Caco-2 (cell line): ENCODE results near the gene CIC. TPM values are rescaled to one million over a fixed set of nuclear protein-coding genes. Genes with fewer than 3 reads are reported as not detected.

Source experiments
- BruUV-seq: library from RNA; stranded (reverse); fragments of 400-500 nt; replicated peaks from 2 replicates; lab custom pipeline; 2021; lab: Mats Ljungman, UMichigan
- CTCF ChIA-PET: fragments of 300-600 bp; sonication (Branson Sonifier 250); formaldehyde crosslinking; loops from one replicate; lab custom pipeline; 2022; ENCODE audit warnings: antibody characterized with exemption; lab: Charles Lee
- POLR2A ChIA-PET: fragments of 300-600 bp; sonication (Branson Sonifier 250); formaldehyde crosslinking; loops from one replicate; lab custom pipeline; 2022; ENCODE audit warnings: antibody characterized with exemption; lab: Charles Lee
- DNase-seq, 2 experiments: peaks; one replicate each; pipeline versions ENCODE4 v3.0.0 to v3.0.0-alpha.2; 2020 to 2022
- H3K27me3 ChIP-seq: replicated peaks from 2 replicates; pipeline ENCODE4 v1.6.0; 2011; ENCODE audit warnings: low read length; ENCODE audit not compliant: control insufficient read depth, insufficient read depth
- H3K36me3 ChIP-seq: 2 replicates; pipeline ENCODE4 v1.5.1; 2011; ENCODE audit warnings: low read length; ENCODE audit not compliant: control insufficient read depth, insufficient read depth
- H3K4me1 ChIP-seq: fragments of 250-450 bp; sonication (Bioruptor Pico); 2 replicates; pipeline ENCODE4 v1.5.1; 2020; ENCODE audit warnings: mild to moderate bottlenecking
- H3K4me3 ChIP-seq: 2 replicates; pipeline ENCODE4 v1.5.1; 2011; ENCODE audit warnings: low read depth, mild to moderate bottlenecking, control low read depth, low read length
- H3K9me3 ChIP-seq: fragments of 250-450 bp; sonication (Bioruptor Pico); 2 replicates; pipeline ENCODE4 v1.5.1; 2020; ENCODE audit warnings: mild to moderate bottlenecking, moderate library complexity
- H3K27ac Mint-ChIP-seq: one replicate; pipeline ENCODE4 v1.8.0; 2022; ENCODE audit warnings: mixed read lengths; ENCODE audit not compliant: unreplicated experiment
- H3K27me3 Mint-ChIP-seq: one replicate; pipeline ENCODE4 v1.8.0; 2022; ENCODE audit warnings: mixed read lengths; ENCODE audit not compliant: insufficient read depth, unreplicated experiment
- H3K36me3 Mint-ChIP-seq: one replicate; pipeline ENCODE4 v1.8.0; 2022; ENCODE audit warnings: mild to moderate bottlenecking, mixed read lengths; ENCODE audit not compliant: insufficient read depth, unreplicated experiment
- H3K4me1 Mint-ChIP-seq: one replicate; pipeline ENCODE4 v1.8.0; 2022; ENCODE audit warnings: low read depth, mixed read lengths; ENCODE audit not compliant: unreplicated experiment
- H3K4me3 Mint-ChIP-seq: one replicate; pipeline ENCODE4 v1.8.0; 2022; ENCODE audit warnings: mild to moderate bottlenecking, moderate library complexity, mixed read lengths; ENCODE audit not compliant: unreplicated experiment
- H3K9me3 Mint-ChIP-seq: one replicate; pipeline ENCODE4 v1.8.0; 2022; ENCODE audit warnings: mixed read lengths; ENCODE audit not compliant: unreplicated experiment
- intact Hi-C: fragments of 100-400 bp; cut with micrococcal nuclease; formaldehyde crosslinking; loops from one replicate; pipeline ENCODE4 v1.10.0; 2022; ENCODE audit not compliant: unreplicated experiment
- total RNA-seq: library from RNA; stranded (reverse); gene quantifications from 2 replicates; pipeline ENCODE4 v1.2.3, GENCODE V29; 2022
- TF ChIP-seq, protein P1 (sequence below), 2 experiments: fragments of 200-600 bp in 1 of 2; IDR thresholded peaks; 1 replicate in 1 of 2; 2 replicates in 1 of 2; pipeline versions ENCODE4 v1.5.1 to v1.8.0; 2011 to 2022; ENCODE audit warnings: antibody characterized with exemption in 1 of 2, control low read depth in 1 of 2, inconsistent platforms in 1 of 2, low read depth in 1 of 2, low read length in 1 of 2, mild to moderate bottlenecking in 1 of 2, moderate library complexity in 1 of 2; ENCODE audit not compliant: insufficient read depth in 1 of 2, severe bottlenecking in 1 of 2, unreplicated experiment in 1 of 2

Gene CIC
- total RNA-seq, 1 experiment from 2014 or later, result 47.8 TPM

DNA sequence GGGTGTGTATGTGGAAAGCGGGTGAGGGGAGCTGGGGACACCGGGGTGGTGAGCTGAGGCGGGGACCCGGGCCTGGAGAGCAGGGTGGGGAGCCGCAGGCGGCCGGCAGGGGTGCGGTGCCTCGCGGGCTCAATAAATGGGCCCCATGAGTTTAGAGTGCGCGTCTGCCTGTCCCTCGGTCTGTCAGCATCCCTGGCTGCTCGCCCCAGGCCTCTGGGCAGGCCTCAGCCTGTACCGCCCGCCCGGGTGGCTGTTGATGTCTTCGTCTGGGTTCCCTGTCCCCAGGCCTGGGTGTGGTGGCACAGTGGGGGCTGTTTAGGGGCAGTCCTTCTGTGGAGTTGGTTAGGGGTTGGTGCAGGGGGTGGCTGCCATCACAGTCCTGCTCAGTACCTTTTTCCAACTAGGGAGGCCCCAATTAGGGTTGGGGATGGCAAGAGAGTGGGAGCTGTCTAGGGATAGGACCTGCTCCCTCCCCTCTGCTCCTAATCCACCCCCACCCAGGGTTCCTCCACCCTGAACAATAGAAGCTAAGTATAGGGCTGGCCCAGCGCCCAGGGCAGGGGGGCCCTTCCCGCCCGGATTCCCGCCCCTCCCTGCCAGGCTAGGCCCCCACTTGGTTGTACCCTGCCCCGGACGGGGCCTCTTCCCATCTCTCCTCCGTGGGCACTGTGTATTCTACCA lies 12.2 kb downstream of the CIC start:
- Mint-ChIP-seq H3K9me3 (no peaks in the 10 kb centered on the region), H3K27me3 (no peaks in the 10 kb centered on the region), H3K4me3 (peak overlapping the region; percentile 90), H3K27ac (peak overlapping the region; percentile 42), H3K4me1 (peaks cover 34% of the 10 kb centered on the region), H3K36me3 (peaks cover 25% of the 10 kb centered on the region)
- CTCF ChIA-PET, result interaction anchor here (0.7 to 2.6 kb wide), 2 partner anchors 35 to 159 kb away, joined by 6 to 25 read pairs; no protein-coding TSS in a partner anchor
- POLR2A ChIA-PET, result interaction anchor here (1.4 kb wide), 1 partner anchor 38 kb away, joined by 3 read pairs; no protein-coding TSS in a partner anchor
- peaks cover 40% of the 10 kb centered on the region for H3K4me1 ChIP-seq
- H3K36me3 ChIP-seq, result no peaks in the 10 kb centered on the region
- peak overlapping the region; percentile 52 for H3K4me3 ChIP-seq
- intact Hi-C loops, result no loop called here
- no TSS peak for BruUV-seq
- no peaks in the 10 kb centered on the region for H3K9me3 ChIP-seq
- H3K27me3 ChIP-seq, result no peaks in the 10 kb centered on the region
- TF ChIP-seq, protein P1, sequence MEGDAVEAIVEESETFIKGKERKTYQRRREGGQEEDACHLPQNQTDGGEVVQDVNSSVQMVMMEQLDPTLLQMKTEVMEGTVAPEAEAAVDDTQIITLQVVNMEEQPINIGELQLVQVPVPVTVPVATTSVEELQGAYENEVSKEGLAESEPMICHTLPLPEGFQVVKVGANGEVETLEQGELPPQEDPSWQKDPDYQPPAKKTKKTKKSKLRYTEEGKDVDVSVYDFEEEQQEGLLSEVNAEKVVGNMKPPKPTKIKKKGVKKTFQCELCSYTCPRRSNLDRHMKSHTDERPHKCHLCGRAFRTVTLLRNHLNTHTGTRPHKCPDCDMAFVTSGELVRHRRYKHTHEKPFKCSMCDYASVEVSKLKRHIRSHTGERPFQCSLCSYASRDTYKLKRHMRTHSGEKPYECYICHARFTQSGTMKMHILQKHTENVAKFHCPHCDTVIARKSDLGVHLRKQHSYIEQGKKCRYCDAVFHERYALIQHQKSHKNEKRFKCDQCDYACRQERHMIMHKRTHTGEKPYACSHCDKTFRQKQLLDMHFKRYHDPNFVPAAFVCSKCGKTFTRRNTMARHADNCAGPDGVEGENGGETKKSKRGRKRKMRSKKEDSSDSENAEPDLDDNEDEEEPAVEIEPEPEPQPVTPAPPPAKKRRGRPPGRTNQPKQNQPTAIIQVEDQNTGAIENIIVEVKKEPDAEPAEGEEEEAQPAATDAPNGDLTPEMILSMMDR (IDR thresholded peaks at IDR 0.05; ENCODE audit: insufficient read depth in 1 of 2, low read depth in 1 of 2, low read length in 1 of 2, severe bottlenecking in 1 of 2, unreplicated experiment in 1 of 2), result no peak
- peak; percentile 47 to 61 for DNase-seq

GRCh38 chr19:42281827-42282762 lies 13.0 kb downstream of the CIC start:
- peak overlapping the region; percentile 90 for H3K4me3 Mint-ChIP-seq
- peaks cover 40% of the 10 kb centered on the region for H3K4me1 ChIP-seq
- POLR2A ChIA-PET, result interaction anchor here (0.6 to 1.4 kb wide), 2 partner anchors 39 to 114 kb away, joined by 3 to 4 read pairs; no protein-coding TSS in a partner anchor

More at GRCh38 chr19:42281827-42282762, 13.0 kb downstream of the CIC start:
- peaks cover 28% of the 10 kb centered on the region for H3K36me3 Mint-ChIP-seq
- peak; percentile 35 to 51 for DNase-seq
- BruUV-seq, result no TSS peak
- H3K4me1 Mint-ChIP-seq, result peaks cover 34% of the 10 kb centered on the region
- no peaks in the 10 kb centered on the region for H3K9me3 ChIP-seq
- H3K4me3 ChIP-seq, result peak overlapping the region; percentile 52
- no peaks in the 10 kb centered on the region for H3K36me3 ChIP-seq
- intact Hi-C loops, result loop anchor here (2.0 kb wide), 1 partner anchor 65 kb away; the partner anchor contains the start of gene DEDD2
- H3K27me3 ChIP-seq, result no peaks in the 10 kb centered on the region
- TF ChIP-seq, protein P1 (IDR thresholded peaks at IDR 0.05; ENCODE audit: insufficient read depth in 1 of 2, low read depth in 1 of 2, low read length in 1 of 2, severe bottlenecking in 1 of 2, unreplicated experiment in 1 of 2), result no peak
- peak overlapping the region; percentile 42 for H3K27ac Mint-ChIP-seq
- CTCF ChIA-PET, result interaction anchor here (0.6 kb wide), 3 partner anchors 13 to 141 kb away, joined by 3 to 4 read pairs (median 3); partner anchors contain the start of gene CIC
- no peaks in the 10 kb centered on the region for H3K9me3 Mint-ChIP-seq
- no peaks in the 10 kb centered on the region for H3K27me3 Mint-ChIP-seq
